HK-2 (cell line): ENCODE data around the gene MED27.
"Not testable (repeated sequence)": the region's sequence is repeated elsewhere in the genome, so short reads cannot be mapped to it uniquely, and the experiment has no call there.

ENCODE experiments used
- DNase-seq: peaks from one replicate; pipeline ENCODE4 v3.0.0-alpha.2; 2018; ENCODE audit not compliant: unreplicated experiment

MED27 gene

GRCh38 chr9:132077881-132078698 is 1.6 kb downstream of the MED27 start:
- DNase-seq: no peak

GRCh38 chr9:132075853-132076252 is 3.8 kb downstream of the MED27 start:
- DNase-seq: no peak

- no peak for DNase-seq
These were observed 4.9 kb downstream of the MED27 start for GRCh38 chr9:132074736-132075135.

- DNase-seq: no peak
These were observed 7.7 kb downstream of the MED27 start for GRCh38 chr9:132071847-132072507.

GRCh38 chr9:132069046-132069898 is 10.4 kb downstream of the MED27 start:
- DNase-seq: peak; percentile 39

GRCh38 chr9:132068605-132069004 is 11.1 kb downstream of the MED27 start:
- DNase-seq: no peak

GRCh38 chr9:132066511-132066910 is 13.2 kb downstream of the MED27 start:
- no peak for DNase-seq

GRCh38 chr9:132066057-132066456 is 13.6 kb downstream of the MED27 start:
- DNase-seq: no peak

GRCh38 chr9:132063281-132063680 is 16.4 kb downstream of the MED27 start:
- DNase-seq: no peak

GRCh38 chr9:132062806-132063205 is 16.9 kb downstream of the MED27 start:
- no peak for DNase-seq

- DNase-seq: no peak
These were observed 18.1 kb downstream of the MED27 start for GRCh38 chr9:132061526-132061925.

GRCh38 chr9:132059361-132059760 is 20.3 kb downstream of the MED27 start:
- no peak for DNase-seq

GRCh38 chr9:132058226-132058625 is 21.4 kb downstream of the MED27 start:
- not testable (repeated sequence) for DNase-seq

GRCh38 chr9:132056717-132057560 is 22.7 kb downstream of the MED27 start:
- no peak for DNase-seq

GRCh38 chr9:132055756-132056155 is 23.9 kb downstream of the MED27 start:
- DNase-seq: no peak

GRCh38 chr9:132054024-132054423 is 25.6 kb downstream of the MED27 start:
- no peak for DNase-seq

- no peak for DNase-seq
These were observed 29.8 kb downstream of the MED27 start for GRCh38 chr9:132049900-132050299.

GRCh38 chr9:132049323-132049882 is 30.3 kb downstream of the MED27 start:
- DNase-seq: no peak

- DNase-seq: no peak
These were observed 31.5 kb downstream of the MED27 start for GRCh38 chr9:132048201-132048600.

GRCh38 chr9:132046456-132046855 is 33.2 kb downstream of the MED27 start:
- DNase-seq: no peak
